ENCODE results near the gene TNF.
"Not testable (repeated sequence)": the region's sequence is repeated elsewhere in the genome, so short reads cannot be mapped to it uniquely, and the experiment has no call there.

The TNF gene

GRCh38 chr6:31588871-31589650 is 13.7 kb downstream of the TNF start:
- no peak for DNase-seq

GRCh38 chr6:31590691-31591090 is 15.3 kb downstream of the TNF start:
- DNase-seq, result not testable (repeated sequence)

GRCh38 chr6:31592396-31592771 is 17.0 kb downstream of the TNF start:
- DNase-seq, result no peak

- DNase-seq, result peak; percentile 73
These were observed 21.6 kb downstream of the TNF start for GRCh38 chr6:31597006-31597405.

- DNase-seq, result peak; percentile 45
These were observed 32.0 kb downstream of the TNF start for GRCh38 chr6:31607317-31607716.

GRCh38 chr6:31609519-31610406 is 34.4 kb downstream of the TNF start:
- DNase-seq, result no peak

GRCh38 chr6:31610968-31611367 is 35.6 kb downstream of the TNF start:
- no peak for DNase-seq

GRCh38 chr6:31614075-31614619 is 38.8 kb downstream of the TNF start:
- DNase-seq, result no peak

GRCh38 chr6:31614684-31615578 is 39.6 kb downstream of the TNF start, which contains the start of gene AIF1:
TSS of gene AIF1 (plus strand) at chr6:31615234. CDS start at chr6:31615330, 96 bp downstream.
- no peak for DNase-seq

- DNase-seq, result peak; percentile 39
These were observed 40.4 kb downstream of the TNF start for GRCh38 chr6:31615748-31616147.

- DNase-seq, result no peak
These were observed 41.6 kb downstream of the TNF start for GRCh38 chr6:31617010-31617409.

GRCh38 chr6:31619805-31620585 is 44.6 kb downstream of the TNF start:
- DNase-seq, result peak; percentile 99

GRCh38 chr6:31620586-31621319 is 45.4 kb downstream of the TNF start, which contains the start of gene PRRC2A:
TSS of gene PRRC2A (plus strand) at chr6:31620715. CDS start at chr6:31622790, 2,075 bp downstream.
- DNase-seq, result peak; percentile 80

GRCh38 chr6:31621320-31621939 is 46.1 kb downstream of the TNF start:
- DNase-seq, result no peak

GRCh38 chr6:31621991-31622390 is 46.6 kb downstream of the TNF start:
- no peak for DNase-seq

GRCh38 chr6:31622684-31623091 is 47.3 kb downstream of the TNF start:
- no peak for DNase-seq

GRCh38 chr6:31624070-31624469 is 48.7 kb downstream of the TNF start:
- DNase-seq, result no peak

GRCh38 chr6:31626952-31627351 is 51.6 kb downstream of the TNF start:
- no peak for DNase-seq

- DNase-seq, result no peak
These were observed 52.4 kb downstream of the TNF start for GRCh38 chr6:31627690-31628287.
